Peyer's patch (tissue), 4 donors: Measurements from ENCODE around the gene DNAJC12. TPM values are rescaled to one million over a fixed set of nuclear protein-coding genes. Genes with fewer than 3 reads are reported as not detected.

Experiments
- DNase-seq, 3 donors: peaks; one replicate each; pipeline ENCODE4 v3.0.0-alpha.2; 2017 to 2019
- H3K27ac ChIP-seq, 4 donors: fragments of 200-600 bp; sonication (generic); one replicate each; pipeline ENCODE4 v1.5.1; 2016 to 2019
- H3K27me3 ChIP-seq, 2 donors: fragments of 200-600 bp; sonication (generic); one replicate each; pipeline ENCODE4 v1.5.1; 2019
- H3K36me3 ChIP-seq, 3 donors: fragments of 200-600 bp; sonication (generic); one replicate each; pipeline ENCODE4 v1.5.1; 2016 to 2019
- H3K4me1 ChIP-seq, 4 donors: fragments of 200-600 bp; sonication (generic); one replicate each; pipeline ENCODE4 v1.5.1; 2016 to 2019
- H3K4me3 ChIP-seq, 4 donors: fragments of 200-600 bp; sonication (generic); 1 replicate in 3 of 4; 2 replicates in 1 of 4; pipeline ENCODE4 v1.5.1; 2016 to 2019; ENCODE audit warnings: mild to moderate bottlenecking in 1 of 4
- H3K9me3 ChIP-seq, 4 donors: fragments of 200-600 bp; sonication (generic); one replicate each; pipeline ENCODE4 v1.5.1; 2016 to 2019; ENCODE audit warnings: mild to moderate bottlenecking in 1 of 4
- POLR2A ChIP-seq, 2 donors: fragments of 450-650 bp; IDR thresholded peaks; one replicate each; pipeline ENCODE4 v1.5.1; 2017; ENCODE audit warnings: antibody characterized with exemption in 2 of 2, mild to moderate bottlenecking in 2 of 2, moderate library complexity in 2 of 2
- total RNA-seq, 4 donors: library from RNA; depleted of rRNA; stranded (reverse); fragments of >200 nt; gene quantifications; one replicate each; pipeline ENCODE4 v1.1.0, GENCODE V29; 2016
- TF ChIP-seq, protein P1 (sequence below), 6 experiments: fragments of 450-650 bp in 4 of 6; fragments of 200-600 bp in 2 of 6; sonication (generic) in 1 of 6; IDR thresholded peaks; one replicate each; pipeline ENCODE4 v1.5.1; 2017 to 2019; ENCODE audit warnings: antibody characterized with exemption in 6 of 6, mild to moderate bottlenecking in 3 of 6, moderate library complexity in 1 of 6

Gene DNAJC12
- total RNA-seq, 4 donors from 2014 or later, result 1.8 to 3.3 (median 1.9) TPM; not detected in 1

- no peak overlapping the region for H3K4me3 ChIP-seq
- H3K4me1 ChIP-seq, result no peaks in the 10 kb centered on the region
- DNase-seq, result no peak
- no peak for TF ChIP-seq POLR2A (IDR thresholded peaks at IDR 0.05)
- TF ChIP-seq, protein P1, sequence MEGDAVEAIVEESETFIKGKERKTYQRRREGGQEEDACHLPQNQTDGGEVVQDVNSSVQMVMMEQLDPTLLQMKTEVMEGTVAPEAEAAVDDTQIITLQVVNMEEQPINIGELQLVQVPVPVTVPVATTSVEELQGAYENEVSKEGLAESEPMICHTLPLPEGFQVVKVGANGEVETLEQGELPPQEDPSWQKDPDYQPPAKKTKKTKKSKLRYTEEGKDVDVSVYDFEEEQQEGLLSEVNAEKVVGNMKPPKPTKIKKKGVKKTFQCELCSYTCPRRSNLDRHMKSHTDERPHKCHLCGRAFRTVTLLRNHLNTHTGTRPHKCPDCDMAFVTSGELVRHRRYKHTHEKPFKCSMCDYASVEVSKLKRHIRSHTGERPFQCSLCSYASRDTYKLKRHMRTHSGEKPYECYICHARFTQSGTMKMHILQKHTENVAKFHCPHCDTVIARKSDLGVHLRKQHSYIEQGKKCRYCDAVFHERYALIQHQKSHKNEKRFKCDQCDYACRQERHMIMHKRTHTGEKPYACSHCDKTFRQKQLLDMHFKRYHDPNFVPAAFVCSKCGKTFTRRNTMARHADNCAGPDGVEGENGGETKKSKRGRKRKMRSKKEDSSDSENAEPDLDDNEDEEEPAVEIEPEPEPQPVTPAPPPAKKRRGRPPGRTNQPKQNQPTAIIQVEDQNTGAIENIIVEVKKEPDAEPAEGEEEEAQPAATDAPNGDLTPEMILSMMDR (IDR thresholded peaks at IDR 0.05), result no peak
- no peak overlapping the region for H3K27ac ChIP-seq
- H3K27me3 ChIP-seq, result no peaks in the 10 kb centered on the region
- H3K9me3 ChIP-seq, result no peaks in the 10 kb centered on the region
- no peaks in the 10 kb centered on the region for H3K36me3 ChIP-seq
These were observed 33.7 kb downstream of the DNAJC12 start for GRCh38 chr10:67804395-67804678.

DNA sequence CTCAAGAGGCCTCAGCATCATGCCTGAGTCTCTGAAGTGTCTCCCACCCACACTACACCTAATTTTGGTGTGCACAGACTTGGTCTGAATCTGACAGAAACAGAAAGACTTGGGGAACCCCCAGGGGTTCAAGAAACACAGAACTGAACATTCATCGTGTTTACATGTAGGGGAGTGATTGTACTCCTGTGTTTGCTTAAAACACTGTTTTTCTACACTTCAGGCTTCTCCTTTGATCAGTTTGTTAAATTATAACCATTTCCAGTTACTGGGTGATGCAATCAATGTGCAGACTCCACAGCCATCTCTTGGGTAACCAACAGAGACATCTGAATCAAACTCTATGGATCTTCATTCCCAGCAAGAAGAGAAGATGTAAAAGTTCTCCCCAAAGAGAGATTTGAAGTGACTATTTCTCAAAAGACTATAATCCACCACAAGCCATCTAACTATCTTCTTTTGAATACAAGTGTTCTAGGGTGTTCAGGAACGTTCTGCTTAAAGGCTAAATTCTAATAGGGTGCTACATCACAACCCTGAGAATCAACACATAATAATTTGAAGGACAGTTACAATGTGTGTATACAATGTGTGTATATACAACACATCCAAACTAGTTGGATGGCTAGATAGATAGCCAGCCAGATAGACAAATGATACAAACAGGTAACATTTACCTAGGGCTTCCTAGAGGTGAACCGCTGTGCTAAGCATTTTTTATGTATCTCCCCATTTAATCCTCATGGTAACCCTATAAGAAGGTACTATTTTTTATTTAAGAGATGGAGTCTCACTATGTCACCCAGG lies 34.2 kb downstream of the DNAJC12 start:
- Histone ChIP-seq H3K36me3 (no peaks in the 10 kb centered on the region), H3K4me1 (no peaks in the 10 kb centered on the region), H3K27me3 (no peaks in the 10 kb centered on the region), H3K27ac (no peak overlapping the region), H3K4me3 (no peak overlapping the region), H3K9me3 (no peaks in the 10 kb centered on the region)
- TF ChIP-seq, protein P1 (IDR thresholded peaks at IDR 0.05), result no peak
- TF ChIP-seq POLR2A (IDR thresholded peaks at IDR 0.05), result no peak
- no peak for DNase-seq

- no peaks in the 10 kb centered on the region for H3K36me3 ChIP-seq
- H3K9me3 ChIP-seq, result no peaks in the 10 kb centered on the region
- DNase-seq, result no peak
- no peaks in the 10 kb centered on the region for H3K4me1 ChIP-seq
- H3K27ac ChIP-seq, result no peak overlapping the region
- H3K27me3 ChIP-seq, result no peaks in the 10 kb centered on the region
- TF ChIP-seq POLR2A (IDR thresholded peaks at IDR 0.05), result no peak
- TF ChIP-seq, protein P1 (IDR thresholded peaks at IDR 0.05), result no peak
- H3K4me3 ChIP-seq, result no peak overlapping the region
These were observed 35.0 kb downstream of the DNAJC12 start for GRCh38 chr10:67802767-67803538.

- no peak for TF ChIP-seq POLR2A (IDR thresholded peaks at IDR 0.05)
- Histone ChIP-seq H3K4me1 (no peaks in the 10 kb centered on the region), H3K27me3 (no peaks in the 10 kb centered on the region), H3K36me3 (no peaks in the 10 kb centered on the region), H3K9me3 (no peaks in the 10 kb centered on the region), H3K27ac (no peak overlapping the region), H3K4me3 (no peak overlapping the region)
- no peak for DNase-seq
These were observed 36.9 kb downstream of the DNAJC12 start for GRCh38 chr10:67801118-67801517.

GRCh38 chr10:67794909-67795460 lies 43.0 kb downstream of the DNAJC12 start:
- H3K4me1 ChIP-seq, result no peaks in the 10 kb centered on the region
- no peak overlapping the region for H3K27ac ChIP-seq
- no peak overlapping the region for H3K4me3 ChIP-seq
- no peaks in the 10 kb centered on the region for H3K36me3 ChIP-seq
- TF ChIP-seq POLR2A (IDR thresholded peaks at IDR 0.05), result no peak
- TF ChIP-seq, protein P1 (IDR thresholded peaks at IDR 0.05), result no peak
- DNase-seq, result no peak
- no peaks in the 10 kb centered on the region for H3K27me3 ChIP-seq
- H3K9me3 ChIP-seq, result no peaks in the 10 kb centered on the region

DNA sequence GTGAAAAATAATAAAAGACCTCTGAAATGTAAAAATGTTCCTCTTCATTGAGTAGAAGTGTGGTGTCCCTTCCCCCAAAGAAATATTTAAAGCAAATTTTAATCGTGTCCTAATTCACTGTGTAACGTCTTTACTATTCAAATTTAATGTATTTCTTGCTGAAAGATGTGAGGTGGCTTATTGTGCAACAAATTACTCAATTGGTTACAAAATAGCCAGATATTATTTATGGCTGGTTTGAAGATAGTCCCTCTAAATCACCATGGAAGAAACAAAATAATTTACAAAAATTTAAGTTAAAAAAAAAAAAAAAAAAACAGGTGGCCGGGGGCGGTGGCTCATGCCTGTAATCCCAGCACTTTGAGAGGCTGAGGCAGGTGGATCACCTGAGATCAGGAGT lies 43.7 kb downstream of the DNAJC12 start:
- Histone ChIP-seq H3K4me3 (no peak overlapping the region), H3K36me3 (no peaks in the 10 kb centered on the region), H3K9me3 (no peaks in the 10 kb centered on the region), H3K27me3 (no peaks in the 10 kb centered on the region), H3K27ac (no peak overlapping the region), H3K4me1 (no peaks in the 10 kb centered on the region)
- DNase-seq, result no peak
- no peak for TF ChIP-seq POLR2A (IDR thresholded peaks at IDR 0.05)
- TF ChIP-seq, protein P1 (IDR thresholded peaks at IDR 0.05), result no peak
